Upper lobe of left lung (tissue), 6 donors: ENCODE results near the gene RASSF3. TPM values are rescaled to one million over a fixed set of nuclear protein-coding genes. Genes with fewer than 3 reads are reported as not detected.
A peak's percentile ranks its signal among the peaks of the same experiment; 100 is the strongest.

Experiments used
- ATAC-seq, 2 donors: fragments of 200-7000 bp; cut with Tn5 transposase; one replicate each; pipeline ENCODE4 v1.9.1; 2022; ENCODE audit warnings: mild to moderate bottlenecking in 2 of 2, moderate library complexity in 2 of 2; ENCODE audit not compliant: low FRiP score in 2 of 2
- DNase-seq, 2 donors: peaks; one replicate each; pipeline ENCODE4 v3.0.0-alpha.2; 2019 to 2020
- H3K27ac ChIP-seq, 4 donors: fragments of 200-600 bp; sonication (generic); one replicate each; pipeline ENCODE4 v1.5.1; 2016 to 2019
- H3K27me3 ChIP-seq, 4 donors: fragments of 200-600 bp; sonication (generic); one replicate each; pipeline ENCODE4 v1.5.1; 2017 to 2019
- H3K36me3 ChIP-seq, 4 donors: fragments of 200-600 bp; sonication (generic); one replicate each; pipeline ENCODE4 v1.5.1; 2016 to 2019
- H3K4me1 ChIP-seq, 4 donors: fragments of 200-600 bp; sonication (generic); one replicate each; pipeline ENCODE4 v1.5.1; 2018 to 2019
- H3K4me3 ChIP-seq, 4 donors: fragments of 200-600 bp; sonication (generic); one replicate each; pipeline ENCODE4 v1.5.1; 2017 to 2019; ENCODE audit warnings: mild to moderate bottlenecking in 2 of 4, moderate library complexity in 1 of 4
- H3K9me3 ChIP-seq, 4 donors: fragments of 200-600 bp; sonication (generic); one replicate each; pipeline ENCODE4 v1.5.1; 2018 to 2019
- EP300 ChIP-seq, 4 donors: sonication (generic); formaldehyde crosslinking; IDR thresholded peaks; one replicate each; pipeline ENCODE4 v1.5.1; 2017; ENCODE audit warnings: antibody characterized with exemption in 4 of 4, control low read depth in 2 of 4
- POLR2A ChIP-seq, 4 donors: fragments of 450-650 bp; IDR thresholded peaks; one replicate each; pipeline ENCODE4 v1.5.1; 2016 to 2017; ENCODE audit warnings: antibody characterized with exemption in 4 of 4, mild to moderate bottlenecking in 2 of 4
- POLR2AphosphoS5 ChIP-seq, 2 donors: sonication (generic); formaldehyde crosslinking; IDR thresholded peaks; one replicate each; pipeline ENCODE4 v1.5.1; 2017; ENCODE audit warnings: antibody characterized with exemption in 2 of 2
- WGBS, 2 donors: methylation state at CpG; one replicate each; pipeline ENCODE4 v1.1.5; 2017 to 2018; 5-methylcytosine and 5-hydroxymethylcytosine counted together
- total RNA-seq, 6 donors: library from RNA; depleted of rRNA in 4 of 6; stranded (reverse); fragments of >200 nt in 4 of 6; gene quantifications; one replicate each; pipeline versions ENCODE4 v1.1.0 to v1.2.1, GENCODE V29; 2016 to 2021
- TF ChIP-seq, protein P1 (sequence below), 6 experiments: fragments of 450-650 bp in 4 of 6; fragments of 200-600 bp in 2 of 6; sonication (generic) in 2 of 6; IDR thresholded peaks; one replicate each; pipeline ENCODE4 v1.5.1; 2016 to 2019; ENCODE audit warnings: antibody characterized with exemption in 6 of 6
- donor health status: DM: no; HTN: no; CAD: no; lungs with moderate emphysema.
- donor health status: DM: no; HTN: yes; CAD: no; lungs with severe emphysema.

The RASSF3 gene
- total RNA-seq, 6 donors from 2014 or later: 25.0 to 104 (median 46.0) TPM

DNA sequence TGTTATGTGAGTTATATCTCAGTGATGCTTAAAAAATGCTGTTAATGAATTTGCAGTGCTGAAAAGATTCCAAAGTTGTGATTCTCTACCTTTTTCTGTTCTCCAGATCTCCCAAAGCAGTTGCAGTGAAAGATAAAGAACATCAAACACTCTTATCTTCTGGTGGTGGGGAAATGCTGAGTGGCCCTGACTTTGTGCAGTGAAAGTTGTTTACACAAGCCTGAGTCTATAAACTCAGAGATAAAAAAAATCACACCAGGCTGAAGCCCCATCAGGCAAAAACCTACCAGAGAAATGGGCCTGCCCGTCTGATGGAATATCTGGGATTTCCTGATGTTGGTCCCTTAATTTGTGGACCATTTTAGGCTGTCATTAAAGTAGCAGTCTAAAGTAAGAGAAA is 46.1 kb downstream of the RASSF3 start:
- no peak overlapping the region for H3K4me3 ChIP-seq
- no peaks in the 10 kb centered on the region for H3K27me3 ChIP-seq
- no peak for ATAC-seq
- H3K27ac ChIP-seq: peak overlapping the region in 1 of 4 donors; percentile 11
- H3K4me1 ChIP-seq: peaks cover 15 to 28% (median 24%) of the 10 kb centered on the region in 4 donors
- TF ChIP-seq POLR2A (IDR thresholded peaks at IDR 0.05): no peak
- TF ChIP-seq, protein P1, sequence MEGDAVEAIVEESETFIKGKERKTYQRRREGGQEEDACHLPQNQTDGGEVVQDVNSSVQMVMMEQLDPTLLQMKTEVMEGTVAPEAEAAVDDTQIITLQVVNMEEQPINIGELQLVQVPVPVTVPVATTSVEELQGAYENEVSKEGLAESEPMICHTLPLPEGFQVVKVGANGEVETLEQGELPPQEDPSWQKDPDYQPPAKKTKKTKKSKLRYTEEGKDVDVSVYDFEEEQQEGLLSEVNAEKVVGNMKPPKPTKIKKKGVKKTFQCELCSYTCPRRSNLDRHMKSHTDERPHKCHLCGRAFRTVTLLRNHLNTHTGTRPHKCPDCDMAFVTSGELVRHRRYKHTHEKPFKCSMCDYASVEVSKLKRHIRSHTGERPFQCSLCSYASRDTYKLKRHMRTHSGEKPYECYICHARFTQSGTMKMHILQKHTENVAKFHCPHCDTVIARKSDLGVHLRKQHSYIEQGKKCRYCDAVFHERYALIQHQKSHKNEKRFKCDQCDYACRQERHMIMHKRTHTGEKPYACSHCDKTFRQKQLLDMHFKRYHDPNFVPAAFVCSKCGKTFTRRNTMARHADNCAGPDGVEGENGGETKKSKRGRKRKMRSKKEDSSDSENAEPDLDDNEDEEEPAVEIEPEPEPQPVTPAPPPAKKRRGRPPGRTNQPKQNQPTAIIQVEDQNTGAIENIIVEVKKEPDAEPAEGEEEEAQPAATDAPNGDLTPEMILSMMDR (IDR thresholded peaks at IDR 0.05): no peak
- no peak for TF ChIP-seq POLR2AphosphoS5 (IDR thresholded peaks at IDR 0.05)
- no peak for TF ChIP-seq EP300 (IDR thresholded peaks at IDR 0.05)
- WGBS, 2 donors: 58 to 71% methylated on average over 1 of the region's 1 CpG
- DNase-seq: no peak
- no peaks in the 10 kb centered on the region for H3K9me3 ChIP-seq
- H3K36me3 ChIP-seq: no peaks in the 10 kb centered on the region

- H3K27ac ChIP-seq: peak overlapping the region in 1 of 4 donors; percentile 27
- no peak for ATAC-seq
- H3K4me3 ChIP-seq: no peak overlapping the region
- no peak for TF ChIP-seq POLR2AphosphoS5 (IDR thresholded peaks at IDR 0.05)
- DNase-seq: no peak
- H3K36me3 ChIP-seq: no peaks in the 10 kb centered on the region
- peaks cover 15 to 35% (median 19%) of the 10 kb centered on the region in 4 donors for H3K4me1 ChIP-seq
- 59 to 78% methylated on average over 3 of the region's 3 CpGs for WGBS, 2 donors
- no peaks in the 10 kb centered on the region for H3K9me3 ChIP-seq
- H3K27me3 ChIP-seq: no peaks in the 10 kb centered on the region
Observed at GRCh38 chr12:64658892-64659481, 48.7 kb downstream of the RASSF3 start.

DNA sequence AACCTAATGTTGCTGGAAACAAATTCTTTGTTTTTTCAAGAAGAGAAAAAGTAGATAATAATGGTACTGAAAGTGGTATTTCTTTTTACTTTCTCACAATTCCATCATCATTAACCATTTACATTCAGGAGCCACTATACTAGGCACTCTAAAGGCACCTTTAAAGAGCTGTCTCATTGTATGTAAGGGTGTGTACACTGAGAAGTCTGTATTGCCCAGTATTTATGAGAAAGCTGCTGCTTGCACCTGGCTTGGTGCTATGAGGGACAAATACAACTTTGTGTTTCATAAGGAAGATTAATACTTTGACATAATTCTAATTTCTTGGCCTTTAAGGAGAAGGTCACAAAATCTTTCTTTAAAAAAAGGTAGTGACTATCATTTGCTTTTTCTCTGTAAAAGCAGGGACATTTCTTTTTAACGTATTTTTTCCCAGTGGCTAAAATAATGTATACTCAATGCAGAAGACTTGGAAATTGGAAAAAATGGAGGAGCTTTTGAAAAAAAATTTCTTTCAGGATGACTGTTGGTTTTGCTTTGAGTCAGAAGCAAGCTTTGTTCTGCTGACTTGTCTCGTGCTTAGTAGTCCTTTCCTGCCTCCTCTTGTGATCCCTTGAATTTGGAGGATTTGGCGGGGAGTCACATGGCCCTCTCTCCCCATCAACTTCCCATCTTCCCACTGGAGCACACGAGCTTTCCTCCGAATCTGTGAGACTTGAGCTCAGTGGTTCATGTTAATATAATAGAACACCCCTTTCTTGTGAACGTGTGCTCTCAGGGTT is 50.1 kb downstream of the RASSF3 start:
- no peaks in the 10 kb centered on the region for H3K9me3 ChIP-seq
- no peaks in the 10 kb centered on the region for H3K36me3 ChIP-seq
- ATAC-seq (no peak), DNase-seq (no peak)
- no peaks in the 10 kb centered on the region for H3K27me3 ChIP-seq
- TF ChIP-seq EP300 (IDR thresholded peaks at IDR 0.05) (no peak), POLR2A (IDR thresholded peaks at IDR 0.05) (no peak), POLR2AphosphoS5 (IDR thresholded peaks at IDR 0.05) (no peak)
- TF ChIP-seq, protein P1 (IDR thresholded peaks at IDR 0.05): no peak
- 91 to 93% methylated on average over 6 of the region's 6 CpGs for WGBS, 2 donors
- peaks cover 21 to 47% (median 31%) of the 10 kb centered on the region in 4 donors for H3K4me1 ChIP-seq
- no peak overlapping the region for H3K27ac ChIP-seq
- H3K4me3 ChIP-seq: no peak overlapping the region

- H3K27me3 ChIP-seq: no peaks in the 10 kb centered on the region
- peaks cover 39 to 62% (median 47%) of the 10 kb centered on the region in 4 donors for H3K4me1 ChIP-seq
- no peak overlapping the region for H3K4me3 ChIP-seq
- DNase-seq: no peak
- WGBS, 2 donors: 79 to 82% methylated on average over 5 of the region's 5 CpGs
- ATAC-seq: no peak
- H3K27ac ChIP-seq: no peak overlapping the region
- H3K9me3 ChIP-seq: no peaks in the 10 kb centered on the region
- TF ChIP-seq POLR2AphosphoS5 (IDR thresholded peaks at IDR 0.05) (no peak), POLR2A (IDR thresholded peaks at IDR 0.05) (no peak), EP300 (IDR thresholded peaks at IDR 0.05) (no peak)
- TF ChIP-seq, protein P1 (IDR thresholded peaks at IDR 0.05): no peak
- H3K36me3 ChIP-seq: no peaks in the 10 kb centered on the region
Observed at GRCh38 chr12:64663015-64663414, 52.7 kb downstream of the RASSF3 start.

DNA sequence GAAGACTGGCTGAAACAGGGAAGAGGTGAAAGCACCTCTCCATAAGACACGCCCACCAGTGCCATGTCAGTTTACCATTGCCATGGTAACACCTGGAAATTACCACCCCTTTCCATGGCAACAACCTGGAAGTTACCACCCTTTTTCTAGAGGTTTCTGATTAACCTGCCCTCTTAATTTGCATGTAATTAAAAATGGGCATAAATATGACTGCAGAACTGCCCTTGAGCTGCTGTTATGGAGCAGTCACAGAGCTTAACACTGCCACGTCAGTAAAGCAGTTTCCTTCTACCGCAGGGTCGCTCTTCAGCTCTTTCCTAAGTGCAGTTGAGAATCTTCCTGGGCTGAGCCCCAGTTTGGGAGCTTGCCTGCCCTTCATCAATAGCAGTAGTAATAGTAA is 55.2 kb downstream of the RASSF3 start:
- DNase-seq (peak in 1 of 2 donors; percentile 45), ATAC-seq (peak in 1 of 2 donors; percentile 15)
- Histone ChIP-seq H3K4me3 (no peak overlapping the region), H3K27ac (peak overlapping the region; percentile 4 to 72 (median 58)), H3K27me3 (no peaks in the 10 kb centered on the region), H3K9me3 (no peaks in the 10 kb centered on the region), H3K4me1 (peaks cover 55 to 70% (median 59%) of the 10 kb centered on the region in 4 donors), H3K36me3 (no peaks in the 10 kb centered on the region)
- TF ChIP-seq POLR2AphosphoS5 (IDR thresholded peaks at IDR 0.05): no peak
- TF ChIP-seq POLR2A (IDR thresholded peaks at IDR 0.05): no peak
- TF ChIP-seq EP300 (IDR thresholded peaks at IDR 0.05): no peak
- TF ChIP-seq, protein P1 (IDR thresholded peaks at IDR 0.05): no peak
- WGBS, 2 donors: 26 to 46% methylated on average over 4 of the region's 4 CpGs
